Fibroblast of pulmonary artery (primary cell): ENCODE measurements around the gene ACBD6.

Experiments
- DNase-seq: peaks from one replicate; pipeline ENCODE4 v3.0.0-alpha.2; 2010; ENCODE audit warnings: low read depth
- H3K4me3 ChIP-seq: replicated peaks from 2 replicates; pipeline ENCODE4 v1.5.1; 2011; ENCODE audit warnings: low read depth, mild to moderate bottlenecking, control low read depth, low read length, moderate library complexity
- TF ChIP-seq, protein P1 (sequence below): IDR thresholded peaks from 2 replicates; pipeline ENCODE4 v1.5.1; 2011; ENCODE audit warnings: mild to moderate bottlenecking, control low read depth, low read length, inconsistent platforms; ENCODE audit errors: missing control alignments

The ACBD6 gene

DNA sequence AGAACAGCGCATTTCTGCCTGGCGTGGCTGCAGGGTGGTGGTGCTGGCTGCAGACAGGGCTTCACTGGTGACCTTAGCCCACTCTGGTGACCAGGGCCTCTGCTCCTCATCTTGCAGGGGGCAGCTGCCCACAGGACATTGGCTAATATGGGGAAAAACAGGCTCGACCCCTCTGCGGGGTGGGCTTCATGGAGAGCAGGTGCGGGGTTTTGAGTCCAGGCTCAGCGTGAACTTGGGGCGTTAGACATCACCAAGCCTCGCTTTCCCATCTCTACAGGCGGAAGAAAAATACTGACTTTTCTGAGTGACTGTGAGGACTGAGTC, 247.9 kb downstream of the ACBD6 start:
- no peak for DNase-seq
- TF ChIP-seq, protein P1, sequence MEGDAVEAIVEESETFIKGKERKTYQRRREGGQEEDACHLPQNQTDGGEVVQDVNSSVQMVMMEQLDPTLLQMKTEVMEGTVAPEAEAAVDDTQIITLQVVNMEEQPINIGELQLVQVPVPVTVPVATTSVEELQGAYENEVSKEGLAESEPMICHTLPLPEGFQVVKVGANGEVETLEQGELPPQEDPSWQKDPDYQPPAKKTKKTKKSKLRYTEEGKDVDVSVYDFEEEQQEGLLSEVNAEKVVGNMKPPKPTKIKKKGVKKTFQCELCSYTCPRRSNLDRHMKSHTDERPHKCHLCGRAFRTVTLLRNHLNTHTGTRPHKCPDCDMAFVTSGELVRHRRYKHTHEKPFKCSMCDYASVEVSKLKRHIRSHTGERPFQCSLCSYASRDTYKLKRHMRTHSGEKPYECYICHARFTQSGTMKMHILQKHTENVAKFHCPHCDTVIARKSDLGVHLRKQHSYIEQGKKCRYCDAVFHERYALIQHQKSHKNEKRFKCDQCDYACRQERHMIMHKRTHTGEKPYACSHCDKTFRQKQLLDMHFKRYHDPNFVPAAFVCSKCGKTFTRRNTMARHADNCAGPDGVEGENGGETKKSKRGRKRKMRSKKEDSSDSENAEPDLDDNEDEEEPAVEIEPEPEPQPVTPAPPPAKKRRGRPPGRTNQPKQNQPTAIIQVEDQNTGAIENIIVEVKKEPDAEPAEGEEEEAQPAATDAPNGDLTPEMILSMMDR: no peak
- no peak overlapping the region for H3K4me3 ChIP-seq

DNA sequence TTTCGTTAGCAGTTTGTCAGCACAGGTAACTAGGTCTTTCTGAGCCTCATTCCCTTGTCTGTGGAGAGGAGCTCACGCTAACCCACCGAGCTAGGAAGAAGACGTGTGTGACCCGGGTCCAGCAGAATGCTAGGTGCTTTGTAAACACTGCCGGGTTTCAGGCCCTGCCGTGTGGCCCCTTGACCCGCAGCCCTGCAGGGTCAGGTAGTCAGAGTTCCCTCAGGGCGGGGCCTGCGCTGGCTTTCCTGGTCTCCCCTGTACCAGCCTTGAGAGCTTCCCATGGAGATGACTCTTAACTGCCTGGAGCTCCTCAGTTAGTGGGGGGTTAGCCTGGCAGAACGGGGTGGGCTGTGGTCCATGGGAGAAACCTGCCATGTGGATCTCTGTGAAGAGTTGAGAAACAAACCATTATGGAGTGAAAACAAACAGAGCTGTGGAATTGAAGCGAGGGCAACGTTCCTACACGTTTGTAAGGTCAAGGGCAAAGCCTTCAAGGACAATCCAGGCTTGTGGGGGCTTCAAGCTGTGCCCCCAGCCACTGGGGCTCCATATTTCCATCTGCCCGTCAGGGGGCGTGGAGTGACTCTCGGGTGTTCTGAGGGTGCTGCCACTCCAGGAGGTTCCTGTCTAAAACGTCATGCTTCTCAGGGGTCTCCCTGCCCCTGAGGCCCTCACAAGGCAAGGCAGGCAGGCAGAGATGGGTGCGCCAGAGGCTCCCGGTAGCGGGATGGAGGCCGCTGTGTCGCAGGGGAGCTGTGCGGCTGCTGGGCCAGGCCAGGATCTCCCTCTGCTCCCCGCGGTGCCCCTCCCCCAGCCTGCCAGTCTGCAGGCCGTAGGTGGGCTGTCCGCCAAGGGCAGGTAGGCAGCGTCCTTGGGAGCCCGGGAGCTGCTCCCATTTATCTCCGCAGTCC, 248.5 kb downstream of the ACBD6 start:
- no peak for DNase-seq
- TF ChIP-seq, protein P1: no peak

DNA sequence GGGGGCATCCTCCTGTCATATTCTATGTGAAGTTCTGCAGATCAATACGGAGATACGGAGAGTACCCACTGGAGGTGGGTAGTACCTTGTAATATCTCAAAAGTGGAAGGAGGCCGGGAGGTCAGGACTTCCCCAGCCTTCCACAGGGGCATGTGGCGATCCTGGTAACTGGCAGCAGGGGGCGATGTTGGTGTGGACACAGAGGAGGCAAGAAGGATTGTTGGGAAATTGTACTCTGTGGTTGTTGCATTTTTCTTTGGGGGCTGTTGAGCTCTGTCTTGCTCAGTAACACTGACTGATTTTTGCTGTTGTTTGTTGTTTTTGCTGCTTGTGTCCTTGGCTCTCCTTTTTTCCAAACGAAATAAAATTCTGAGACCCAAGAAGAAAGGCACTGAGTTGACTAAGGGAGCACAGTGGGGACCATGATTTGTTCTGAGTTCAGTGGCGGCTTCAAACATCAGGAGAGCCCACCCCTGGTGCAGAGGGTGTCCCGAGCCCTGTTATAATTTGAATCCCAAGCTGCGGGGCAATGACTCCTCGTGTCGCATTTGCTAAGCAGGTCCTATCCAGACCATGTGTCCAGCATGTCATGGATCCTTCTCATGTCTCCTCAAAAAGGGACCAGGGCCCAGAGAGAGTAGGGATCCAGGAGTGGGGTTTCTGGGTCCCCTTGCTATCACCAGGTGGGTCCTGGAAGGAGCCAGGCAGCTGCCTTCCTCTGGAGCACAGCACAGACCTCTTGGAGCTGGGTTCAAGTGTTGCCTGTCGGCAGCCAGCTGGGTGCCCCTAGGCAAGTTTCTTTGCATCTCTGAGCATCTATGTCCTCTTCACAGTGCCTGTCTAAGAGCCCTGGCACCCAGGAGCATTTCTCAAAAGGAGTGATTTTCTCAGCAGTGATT, 249.5 kb downstream of the ACBD6 start:
- no peak overlapping the region for H3K4me3 ChIP-seq
- peak; percentile 78 for DNase-seq
- TF ChIP-seq, protein P1: peak; percentile 91

More for the DNA sequence above, 248.5 kb downstream of the ACBD6 start:
- H3K4me3 ChIP-seq: no peak overlapping the region

DNA sequence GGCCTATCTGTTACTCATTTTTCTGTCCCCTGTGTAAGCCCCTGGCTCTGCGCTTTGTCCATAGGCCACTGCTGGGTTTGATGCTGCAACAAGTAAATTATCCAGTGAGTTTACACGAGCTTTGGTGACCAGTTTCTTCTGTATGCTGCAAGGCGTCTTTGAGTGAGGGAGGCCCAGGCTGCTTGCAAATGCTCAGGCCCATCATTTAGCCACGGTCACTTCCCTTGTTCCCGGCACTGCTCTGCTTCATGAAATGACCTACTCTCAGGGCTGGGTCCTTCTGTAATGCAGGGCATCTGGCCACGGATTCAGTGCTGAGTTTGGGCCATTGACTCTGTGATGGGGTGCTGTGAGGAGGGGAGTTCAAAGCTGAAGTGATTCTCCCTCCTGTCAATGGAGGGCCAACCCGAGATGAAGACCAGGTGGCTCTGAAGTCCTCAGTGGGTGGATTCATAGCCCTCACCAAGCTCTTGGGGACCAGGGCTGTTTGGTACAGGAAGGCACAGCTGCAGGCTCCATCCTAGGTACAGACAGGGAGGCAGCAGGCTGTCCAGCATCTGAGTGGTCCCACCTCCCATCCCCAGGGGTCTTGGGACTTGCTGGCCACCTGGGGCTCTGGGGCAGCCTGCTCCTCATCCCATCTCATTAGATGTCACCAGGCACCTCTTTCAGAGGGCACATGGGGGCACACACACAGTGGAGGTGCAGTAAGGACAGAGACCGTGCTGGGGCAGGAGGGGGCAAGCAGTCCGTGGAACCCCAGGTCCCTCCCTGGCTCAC, 250.7 kb downstream of the ACBD6 start:
- DNase-seq: no peak
- no peak overlapping the region for H3K4me3 ChIP-seq
- TF ChIP-seq, protein P1: no peak

DNA sequence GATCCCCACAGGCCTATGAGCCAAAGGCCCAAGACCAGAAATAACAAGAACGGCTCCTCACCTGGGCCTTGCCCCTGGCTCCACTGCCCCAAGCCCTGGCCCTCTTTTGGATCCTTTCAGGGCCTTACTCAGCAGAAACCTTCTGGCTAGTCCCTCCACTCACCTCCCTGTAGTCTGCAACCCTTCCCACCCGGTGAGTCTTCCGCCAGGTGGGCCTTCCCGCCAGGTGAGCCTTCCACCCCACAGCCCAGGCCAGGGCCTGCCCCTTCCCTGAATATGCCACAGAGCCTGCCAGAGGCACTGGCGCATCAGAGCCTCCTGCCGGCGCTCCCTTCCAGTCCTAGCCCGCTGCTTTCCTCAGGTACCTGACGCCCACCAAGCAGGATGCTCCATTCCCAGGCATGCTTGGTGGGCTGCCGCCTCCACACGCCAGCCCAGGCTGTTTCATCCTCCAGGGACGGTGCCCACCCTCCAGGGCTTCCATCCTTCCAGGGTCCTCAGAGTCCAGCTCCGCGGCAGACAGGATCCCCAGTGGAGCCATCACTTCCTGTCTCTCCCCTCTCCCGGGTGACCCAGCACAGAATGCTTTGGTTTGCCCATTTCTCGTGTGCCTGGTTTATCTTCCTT, 251.4 kb downstream of the ACBD6 start:
- TF ChIP-seq, protein P1: no peak
- no peak overlapping the region for H3K4me3 ChIP-seq
- no peak for DNase-seq

DNA sequence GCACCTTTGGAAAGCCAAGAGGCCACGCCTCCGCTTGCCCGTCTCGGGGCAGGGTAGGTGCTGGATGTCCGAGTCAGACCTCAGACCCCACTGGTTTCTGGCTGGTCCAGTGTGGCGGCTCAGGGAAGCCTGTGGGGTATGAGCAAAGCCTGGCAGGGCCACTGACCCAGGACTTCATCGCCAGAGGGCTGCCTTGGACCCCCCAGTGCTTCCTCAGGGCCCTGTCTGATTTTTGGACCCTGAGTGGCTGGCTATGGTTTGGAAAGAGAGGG, 251.9 kb downstream of the ACBD6 start:
- no peak for DNase-seq
- H3K4me3 ChIP-seq: no peak overlapping the region
- TF ChIP-seq, protein P1: no peak
